Measurements from ENCODE around the gene JAM2.

The JAM2 gene

DNA sequence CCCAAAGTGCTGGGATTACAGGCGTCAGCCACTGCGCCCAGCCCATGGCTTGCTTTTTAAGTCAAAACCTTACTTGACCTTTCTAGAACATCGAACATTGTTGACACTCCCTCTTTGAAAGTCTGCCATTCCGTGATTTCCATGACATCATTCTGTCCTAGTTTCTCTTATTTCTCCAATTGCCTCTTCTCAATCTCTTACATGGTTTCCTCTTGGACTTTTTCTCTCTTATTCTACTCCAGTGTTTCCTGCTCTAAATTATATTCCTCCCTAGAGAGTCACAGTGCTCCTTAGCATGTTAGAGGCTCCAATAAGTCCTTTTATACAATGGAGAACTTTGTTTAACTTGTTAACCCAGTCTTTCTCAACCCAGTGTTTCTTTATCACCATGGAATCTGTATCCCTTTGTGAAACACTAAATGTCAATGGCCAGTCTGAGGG lies 25.5 kb downstream of the JAM2 start:
- TF ChIP-seq, protein P1, sequence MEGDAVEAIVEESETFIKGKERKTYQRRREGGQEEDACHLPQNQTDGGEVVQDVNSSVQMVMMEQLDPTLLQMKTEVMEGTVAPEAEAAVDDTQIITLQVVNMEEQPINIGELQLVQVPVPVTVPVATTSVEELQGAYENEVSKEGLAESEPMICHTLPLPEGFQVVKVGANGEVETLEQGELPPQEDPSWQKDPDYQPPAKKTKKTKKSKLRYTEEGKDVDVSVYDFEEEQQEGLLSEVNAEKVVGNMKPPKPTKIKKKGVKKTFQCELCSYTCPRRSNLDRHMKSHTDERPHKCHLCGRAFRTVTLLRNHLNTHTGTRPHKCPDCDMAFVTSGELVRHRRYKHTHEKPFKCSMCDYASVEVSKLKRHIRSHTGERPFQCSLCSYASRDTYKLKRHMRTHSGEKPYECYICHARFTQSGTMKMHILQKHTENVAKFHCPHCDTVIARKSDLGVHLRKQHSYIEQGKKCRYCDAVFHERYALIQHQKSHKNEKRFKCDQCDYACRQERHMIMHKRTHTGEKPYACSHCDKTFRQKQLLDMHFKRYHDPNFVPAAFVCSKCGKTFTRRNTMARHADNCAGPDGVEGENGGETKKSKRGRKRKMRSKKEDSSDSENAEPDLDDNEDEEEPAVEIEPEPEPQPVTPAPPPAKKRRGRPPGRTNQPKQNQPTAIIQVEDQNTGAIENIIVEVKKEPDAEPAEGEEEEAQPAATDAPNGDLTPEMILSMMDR (conservative IDR thresholded peaks at IDR 0.05; ENCODE audit: low read depth, low read length) = no peak
- DNase-seq (ENCODE audit: low read depth) = no peak
- no peak overlapping the region for H3K4me3 ChIP-seq (ENCODE audit: low read depth, low read length)

DNA sequence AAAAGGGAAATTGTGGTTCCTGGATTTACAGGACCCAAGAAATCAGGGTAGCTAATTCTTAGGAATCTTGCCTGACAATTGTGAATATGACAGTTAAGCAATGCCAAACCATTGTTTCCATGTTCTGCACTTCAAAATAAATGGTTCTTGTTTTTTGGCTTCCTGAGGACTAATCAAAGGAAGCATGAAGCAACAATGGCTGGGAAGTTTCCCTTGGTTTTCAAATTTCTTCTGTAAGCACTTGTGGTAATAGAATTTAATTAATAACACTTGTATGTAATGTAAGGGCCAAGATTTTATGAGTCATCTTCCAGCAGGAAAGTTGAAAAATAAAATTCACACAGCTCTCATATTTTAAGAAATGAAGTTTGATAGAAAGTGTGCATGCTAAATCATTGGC lies 31.7 kb downstream of the JAM2 start:
- DNase-seq (ENCODE audit: low read depth) = no peak

DNA sequence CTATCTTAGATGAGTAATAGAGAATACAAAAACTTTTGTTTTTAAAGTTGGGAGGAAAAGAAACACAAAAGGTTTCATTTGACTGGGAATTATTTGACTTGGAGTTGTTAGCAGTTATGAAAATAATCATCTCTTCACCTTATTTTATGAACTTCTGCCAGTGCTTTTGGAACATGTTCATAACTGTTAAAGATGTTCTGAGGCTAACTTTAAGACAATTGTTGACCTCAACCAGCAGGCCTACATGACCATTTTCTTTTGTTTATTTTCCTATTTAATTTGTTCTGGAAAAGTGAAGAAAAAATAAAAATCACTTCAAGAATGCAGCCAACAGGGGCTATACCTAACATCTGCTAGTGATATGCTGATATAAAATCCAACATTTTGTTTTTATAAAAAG lies 37.4 kb downstream of the JAM2 start:
- TF ChIP-seq, protein P1 (conservative IDR thresholded peaks at IDR 0.05; ENCODE audit: low read depth, low read length) = no peak
- H3K4me3 ChIP-seq (ENCODE audit: low read depth, low read length) = no peak overlapping the region
- DNase-seq (ENCODE audit: low read depth) = no peak

More for the DNA sequence above, 31.7 kb downstream of the JAM2 start:
- TF ChIP-seq, protein P1 (conservative IDR thresholded peaks at IDR 0.05; ENCODE audit: low read depth, low read length) = no peak
- no peak overlapping the region for H3K4me3 ChIP-seq (ENCODE audit: low read depth, low read length)

DNA sequence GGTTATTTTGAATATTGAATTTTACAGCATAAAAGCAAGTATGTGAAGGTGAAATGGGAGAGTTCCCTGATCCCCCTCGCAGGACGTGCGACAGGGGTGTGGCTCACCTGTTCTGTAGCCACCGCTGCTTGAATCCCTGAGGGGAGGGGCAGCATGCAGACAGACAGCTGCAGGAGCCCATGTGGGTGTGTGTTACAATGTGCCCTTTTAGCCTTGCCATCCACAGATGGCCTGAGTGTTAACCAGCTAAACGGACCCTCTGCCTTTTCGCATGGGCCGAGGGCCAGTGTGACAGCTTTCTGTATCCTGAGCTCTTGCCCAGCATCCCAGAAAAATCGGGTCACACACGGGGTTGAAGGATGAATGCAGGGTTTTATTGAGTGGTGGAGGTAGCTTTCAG lies 43.3 kb downstream of the JAM2 start:
- DNase-seq (ENCODE audit: low read depth) = no peak
- TF ChIP-seq, protein P1 (conservative IDR thresholded peaks at IDR 0.05; ENCODE audit: low read depth, low read length) = no peak
- no peak overlapping the region for H3K4me3 ChIP-seq (ENCODE audit: low read depth, low read length)

DNA sequence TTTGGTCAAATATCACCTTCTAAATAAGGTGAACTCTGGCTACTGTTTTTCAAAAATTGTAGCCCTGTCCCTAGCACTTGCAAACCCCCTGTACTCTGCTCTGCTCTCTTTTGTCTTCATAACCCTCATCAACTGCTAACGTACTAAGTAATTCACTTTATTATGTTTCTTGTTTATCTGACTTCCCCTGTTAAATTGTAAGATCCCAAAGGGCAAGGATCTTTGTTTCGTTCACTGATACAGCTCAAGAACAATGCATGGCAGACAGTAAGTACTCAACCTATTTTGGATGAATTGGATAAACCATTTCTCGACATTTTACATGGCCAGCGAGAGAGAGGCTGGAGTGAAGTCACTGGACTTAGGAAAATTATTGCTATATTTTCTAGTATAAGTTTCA lies 48.7 kb downstream of the JAM2 start:
- TF ChIP-seq, protein P1 (conservative IDR thresholded peaks at IDR 0.05; ENCODE audit: low read depth, low read length) = no peak
- DNase-seq (ENCODE audit: low read depth) = no peak
- no peak overlapping the region for H3K4me3 ChIP-seq (ENCODE audit: low read depth, low read length)

DNA sequence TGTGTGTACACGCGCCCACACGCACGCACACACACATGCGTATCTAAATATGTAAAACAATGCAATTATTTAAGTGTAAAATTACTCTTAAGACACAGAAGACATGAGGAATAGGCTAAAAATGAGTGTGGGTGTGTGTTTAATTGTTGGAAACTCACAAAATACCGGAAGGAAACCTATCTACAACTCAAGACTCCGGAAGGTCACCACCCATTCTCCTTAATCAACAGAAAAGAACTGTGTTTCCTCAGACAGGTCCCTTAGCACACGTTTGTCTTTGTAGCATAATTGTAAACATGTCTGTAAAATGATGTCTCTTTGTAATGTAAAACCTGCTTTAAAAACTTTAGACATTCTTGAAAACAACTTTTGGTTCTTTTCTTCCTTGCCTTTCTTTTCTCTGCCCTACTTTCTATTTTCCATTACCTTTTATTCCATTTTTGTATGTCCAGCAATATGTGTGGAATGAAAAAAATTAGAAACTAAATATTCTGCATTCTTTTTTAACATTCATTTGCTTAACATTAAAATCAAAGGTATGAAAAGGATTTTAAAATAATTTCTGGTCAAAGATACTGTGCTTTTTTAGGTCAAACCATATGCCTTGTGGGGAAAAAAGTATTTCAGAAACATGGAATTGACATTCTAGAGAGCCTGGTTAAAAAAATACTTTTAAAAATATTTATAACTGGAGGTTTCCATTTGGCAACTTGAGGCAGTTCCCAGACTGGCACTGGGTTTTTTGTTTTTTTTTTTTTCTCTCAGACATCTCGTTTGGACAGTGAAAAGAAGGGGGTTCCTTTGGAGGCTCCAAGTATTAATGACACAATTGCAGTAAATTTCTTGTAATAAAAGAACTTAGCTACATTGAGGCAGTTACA lies 49.5 kb downstream of the JAM2 start:
- DNase-seq (ENCODE audit: low read depth) = no peak
- TF ChIP-seq, protein P1 (conservative IDR thresholded peaks at IDR 0.05; ENCODE audit: low read depth, low read length) = no peak
- no peak overlapping the region for H3K4me3 ChIP-seq (ENCODE audit: low read depth, low read length)

DNA sequence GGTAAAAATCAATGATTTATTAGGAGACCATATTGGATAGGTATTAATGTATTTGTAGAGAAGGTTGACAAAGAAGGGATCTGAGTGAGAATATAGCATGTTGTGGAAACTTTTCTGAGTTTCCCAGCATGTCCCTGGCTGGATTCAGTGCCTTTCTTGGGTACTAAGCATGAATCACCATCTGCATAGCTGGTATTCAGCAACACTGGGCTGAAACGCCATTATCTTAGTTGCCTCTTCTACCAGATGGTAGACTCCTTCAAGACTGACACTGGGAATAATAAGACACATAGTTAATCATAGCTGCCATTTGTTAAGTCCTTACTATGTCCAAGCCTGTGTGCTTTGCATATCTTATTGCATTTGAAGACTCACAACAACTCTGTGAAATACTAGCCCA lies 50.2 kb downstream of the JAM2 start:
- no peak for DNase-seq (ENCODE audit: low read depth)
- TF ChIP-seq, protein P1 (conservative IDR thresholded peaks at IDR 0.05; ENCODE audit: low read depth, low read length) = no peak
- H3K4me3 ChIP-seq (ENCODE audit: low read depth, low read length) = no peak overlapping the region

Data from choroid plexus epithelial cell (primary cell).